OCI-LY3 (cell line): ENCODE measurements around the gene DUSP14.

Experiments used
- H2AFZ ChIP-seq: fragments of 200-600, 300-600 bp; shearing (Covaris generic); 2 replicates; pipeline ENCODE4 v1.6.0; 2014; ENCODE audit warnings: antibody characterized with exemption, low read depth, low read length
- H3K27ac ChIP-seq: fragments of 200-600, 300-600 bp; sonication (generic); 2 replicates; pipeline ENCODE4 v1.5.1; 2014; ENCODE audit warnings: mild to moderate bottlenecking, low read length, moderate library complexity, mixed read lengths
- H3K27me3 ChIP-seq: fragments of 200-600, 300-600 bp; sonication (generic); 2 replicates; pipeline ENCODE4 v1.6.1; 2014; ENCODE audit warnings: low read depth, low read length, mixed read lengths
- H3K36me3 ChIP-seq: fragments of 200-600, 300-600 bp; sonication (generic); replicated peaks from 2 replicates; pipeline ENCODE3; 2014; ENCODE audit warnings: low read depth, low read length, mixed read lengths
- H3K4me1 ChIP-seq: fragments of 300-600, 200-600 bp; sonication (generic); 2 replicates; pipeline ENCODE4 v1.6.1; 2014; ENCODE audit warnings: low read length, mixed read lengths
- H3K4me2 ChIP-seq: fragments of 200-600, 300-600 bp; sonication (generic); 2 replicates; pipeline ENCODE4 v1.6.1; 2014; ENCODE audit warnings: low read length, mixed read lengths
- H3K4me3 ChIP-seq: fragments of 300-600, 200-600 bp; sonication (generic); 2 replicates; pipeline ENCODE4 v1.5.1; 2014; ENCODE audit warnings: antibody characterized with exemption, mild to moderate bottlenecking, low read length, moderate library complexity
- H3K79me2 ChIP-seq: fragments of 300-600, 200-600 bp; shearing (Covaris generic); 2 replicates; pipeline ENCODE4 v1.6.1; 2014; ENCODE audit warnings: mild to moderate bottlenecking, low read length, mixed read lengths
- H3K9ac ChIP-seq: fragments of 300-600, 200-600 bp; shearing (Covaris generic); 2 replicates; pipeline ENCODE4 v1.6.0; 2014; ENCODE audit warnings: mild to moderate bottlenecking, low read length, moderate library complexity
- H3K9me3 ChIP-seq: fragments of 200-600, 300-600 bp; shearing (Covaris generic); 2 replicates; pipeline ENCODE4 v1.6.1; 2014; ENCODE audit warnings: low read length, mixed read lengths; ENCODE audit not compliant: insufficient read depth
- H4K20me1 ChIP-seq: fragments of 200-600, 300-600 bp; sonication (generic); 2 replicates; pipeline ENCODE4 v1.6.1; 2016; ENCODE audit warnings: low read length, mixed read lengths; ENCODE audit not compliant: insufficient read depth
- EZH2phosphoT487 ChIP-seq: fragments of 200-600 bp; shearing (Covaris generic); IDR thresholded peaks from 2 replicates; pipeline ENCODE4 v1.6.1; 2018; ENCODE audit warnings: antibody characterized with exemption, mixed run types, low read depth
- TF ChIP-seq, protein P1 (sequence below): fragments of 200-600, 300-600 bp; sonication (generic); IDR thresholded peaks from 2 replicates; pipeline ENCODE4 v1.5.1; 2014; ENCODE audit warnings: antibody characterized with exemption, low read length, low read depth

DUSP14 gene

DNA sequence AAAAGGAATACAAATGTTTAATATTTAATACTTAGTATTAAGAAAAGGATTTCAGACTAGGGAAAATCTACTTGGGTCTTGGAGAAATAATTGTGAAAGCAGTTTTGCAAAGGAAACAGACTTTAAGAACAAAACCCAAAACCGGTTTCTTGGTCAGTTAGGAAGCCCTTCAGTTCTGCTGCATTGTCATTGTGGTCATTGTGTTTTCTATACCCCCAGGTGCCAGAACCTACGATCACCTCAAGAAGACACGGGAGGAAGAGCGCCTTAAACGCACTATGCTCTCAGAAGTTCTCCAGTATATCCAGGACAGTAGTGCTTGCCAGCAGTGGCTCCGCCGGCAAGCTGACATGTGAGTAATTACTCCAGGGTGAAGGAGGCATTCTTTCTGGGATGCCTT, 19.5 kb upstream of the DUSP14 start:
- Histone ChIP-seq H3K36me3 (peaks cover 47% of the 10 kb centered on the region), H3K4me1 (no peaks in the 10 kb centered on the region), H3K27ac (no peak overlapping the region), H2AFZ (no peak overlapping the region), H3K4me2 (no peak overlapping the region), H3K79me2 (no peaks in the 10 kb centered on the region), H3K27me3 (no peaks in the 10 kb centered on the region), H3K4me3 (no peak overlapping the region), H3K9me3 (no peaks in the 10 kb centered on the region), H3K9ac (no peak overlapping the region), H4K20me1 (no peaks in the 10 kb centered on the region)
- TF ChIP-seq, protein P1, sequence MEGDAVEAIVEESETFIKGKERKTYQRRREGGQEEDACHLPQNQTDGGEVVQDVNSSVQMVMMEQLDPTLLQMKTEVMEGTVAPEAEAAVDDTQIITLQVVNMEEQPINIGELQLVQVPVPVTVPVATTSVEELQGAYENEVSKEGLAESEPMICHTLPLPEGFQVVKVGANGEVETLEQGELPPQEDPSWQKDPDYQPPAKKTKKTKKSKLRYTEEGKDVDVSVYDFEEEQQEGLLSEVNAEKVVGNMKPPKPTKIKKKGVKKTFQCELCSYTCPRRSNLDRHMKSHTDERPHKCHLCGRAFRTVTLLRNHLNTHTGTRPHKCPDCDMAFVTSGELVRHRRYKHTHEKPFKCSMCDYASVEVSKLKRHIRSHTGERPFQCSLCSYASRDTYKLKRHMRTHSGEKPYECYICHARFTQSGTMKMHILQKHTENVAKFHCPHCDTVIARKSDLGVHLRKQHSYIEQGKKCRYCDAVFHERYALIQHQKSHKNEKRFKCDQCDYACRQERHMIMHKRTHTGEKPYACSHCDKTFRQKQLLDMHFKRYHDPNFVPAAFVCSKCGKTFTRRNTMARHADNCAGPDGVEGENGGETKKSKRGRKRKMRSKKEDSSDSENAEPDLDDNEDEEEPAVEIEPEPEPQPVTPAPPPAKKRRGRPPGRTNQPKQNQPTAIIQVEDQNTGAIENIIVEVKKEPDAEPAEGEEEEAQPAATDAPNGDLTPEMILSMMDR: no peak
- TF ChIP-seq EZH2phosphoT487: no peak

DNA sequence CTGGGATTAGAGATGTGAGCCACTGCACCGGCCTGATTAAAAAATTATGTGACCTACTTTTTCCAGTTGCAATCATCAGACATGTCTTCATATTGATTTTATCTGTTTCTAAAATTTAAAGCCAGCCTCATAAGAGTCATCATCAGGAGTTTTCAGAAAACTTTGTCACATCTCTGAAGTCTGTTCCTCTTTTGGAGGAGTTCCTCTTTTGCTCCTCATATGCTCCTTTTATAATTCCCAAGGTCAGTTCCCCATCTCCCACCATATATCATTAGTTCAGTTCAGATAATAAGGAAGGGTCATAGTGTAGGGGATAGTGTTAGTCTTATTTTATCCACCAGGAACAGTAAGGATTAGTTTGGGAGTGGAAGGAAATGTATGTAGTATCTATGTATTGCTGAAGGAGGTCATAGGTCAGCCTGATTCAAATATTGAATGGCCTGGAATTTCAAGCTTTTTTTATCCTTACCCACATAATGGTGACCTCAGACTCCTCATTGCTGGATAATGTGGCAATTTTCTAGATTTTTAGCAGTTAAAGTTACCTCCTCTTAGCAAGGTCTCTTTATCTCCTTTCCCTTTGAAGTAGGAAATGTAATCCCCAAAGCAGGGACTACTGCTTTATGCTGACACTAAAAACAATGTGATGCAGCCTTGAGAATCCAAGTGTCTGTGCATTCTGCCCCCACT, 13.8 kb upstream of the DUSP14 start:
- H3K79me2 ChIP-seq: no peaks in the 10 kb centered on the region
- peaks cover 44% of the 10 kb centered on the region for H3K36me3 ChIP-seq
- no peak overlapping the region for H3K9ac ChIP-seq
- H3K27ac ChIP-seq: no peak overlapping the region
- H2AFZ ChIP-seq: no peak overlapping the region
- no peak for TF ChIP-seq EZH2phosphoT487
- TF ChIP-seq, protein P1: no peak
- no peaks in the 10 kb centered on the region for H4K20me1 ChIP-seq
- no peaks in the 10 kb centered on the region for H3K27me3 ChIP-seq
- no peak overlapping the region for H3K4me2 ChIP-seq
- H3K4me1 ChIP-seq: no peaks in the 10 kb centered on the region
- no peak overlapping the region for H3K4me3 ChIP-seq
- no peaks in the 10 kb centered on the region for H3K9me3 ChIP-seq

DNA sequence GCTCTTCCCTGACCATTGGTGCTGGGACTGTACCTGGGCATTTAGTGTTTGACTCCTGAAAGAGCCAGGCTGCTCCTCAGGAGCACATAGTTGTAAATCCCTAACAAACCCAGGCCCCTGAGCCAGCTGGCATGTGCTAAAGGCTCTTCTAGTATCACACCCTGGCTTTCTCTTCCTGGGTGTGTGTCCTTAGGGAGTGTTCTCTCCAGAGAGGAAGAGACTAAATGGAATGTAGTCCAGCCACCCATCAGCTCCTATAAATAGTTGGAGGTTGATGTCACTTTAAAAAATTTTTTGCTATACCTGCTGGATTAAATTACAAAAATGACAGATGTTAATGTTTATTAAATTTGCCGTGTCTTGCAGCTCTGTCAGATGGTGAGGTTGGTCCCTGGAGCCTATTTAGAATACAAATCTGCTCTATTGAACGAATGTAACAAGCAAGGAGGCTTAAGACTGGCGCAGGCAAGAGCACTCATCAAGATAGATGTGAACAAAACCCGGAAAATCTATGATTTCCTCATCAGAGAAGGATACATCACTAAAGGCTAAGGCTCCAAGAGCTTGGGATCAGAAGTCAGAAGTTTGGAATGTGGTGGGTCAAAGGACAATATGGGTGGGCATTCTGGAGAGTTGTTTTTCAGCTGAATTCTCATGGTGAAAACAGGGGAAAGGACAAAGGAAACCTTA, 13.1 kb upstream of the DUSP14 start:
- TF ChIP-seq, protein P1: no peak
- no peak for TF ChIP-seq EZH2phosphoT487
- Histone ChIP-seq H3K36me3 (peaks cover 41% of the 10 kb centered on the region), H2AFZ (no peak overlapping the region), H3K79me2 (no peaks in the 10 kb centered on the region), H3K4me1 (no peaks in the 10 kb centered on the region), H3K9me3 (no peaks in the 10 kb centered on the region), H3K4me3 (no peak overlapping the region), H3K9ac (no peak overlapping the region), H4K20me1 (no peaks in the 10 kb centered on the region), H3K27me3 (no peaks in the 10 kb centered on the region), H3K4me2 (no peak overlapping the region), H3K27ac (no peak overlapping the region)

DNA sequence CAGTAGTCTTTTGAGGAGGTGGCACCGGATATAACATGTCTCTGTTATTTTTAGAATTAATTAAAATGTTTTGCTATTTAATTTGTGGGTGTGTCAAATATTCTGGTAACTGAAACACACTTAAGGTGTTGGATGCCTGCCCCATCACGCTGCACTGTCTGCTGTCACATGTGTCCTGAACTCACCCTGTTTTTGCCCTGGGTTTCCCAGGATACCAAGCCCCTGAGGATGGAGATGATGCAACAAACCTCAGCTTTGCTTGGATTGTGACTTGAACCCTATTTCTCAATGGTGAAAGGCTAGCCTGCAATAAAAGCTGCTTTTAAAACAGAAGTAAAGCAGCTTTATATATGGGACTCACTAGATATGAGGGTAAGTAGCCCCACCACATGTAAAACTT, 11.5 kb upstream of the DUSP14 start:
- Histone ChIP-seq H3K27ac (no peak overlapping the region), H3K9ac (no peak overlapping the region), H3K9me3 (no peaks in the 10 kb centered on the region), H3K4me1 (peaks cover 2% of the 10 kb centered on the region), H3K4me2 (no peak overlapping the region), H3K4me3 (no peak overlapping the region), H3K79me2 (no peaks in the 10 kb centered on the region), H3K27me3 (no peaks in the 10 kb centered on the region), H3K36me3 (peaks cover 40% of the 10 kb centered on the region), H4K20me1 (no peaks in the 10 kb centered on the region), H2AFZ (no peak overlapping the region)
- TF ChIP-seq EZH2phosphoT487: no peak
- TF ChIP-seq, protein P1: no peak
